ENCODE results near the gene AMOTL1.
"Not testable (repeated sequence)": the region's sequence is repeated elsewhere in the genome, so short reads cannot be mapped to it uniquely, and the experiment has no call there.

Gene AMOTL1

GRCh38 chr11:94803491-94803890 lies 35.3 kb downstream of the AMOTL1 start:
- no peak for DNase-seq (ENCODE audit: low read depth)
- H3K4me3 ChIP-seq (replicated peaks; ENCODE audit: low read depth, low read length): no peak overlapping the region
- TF ChIP-seq, protein P1, sequence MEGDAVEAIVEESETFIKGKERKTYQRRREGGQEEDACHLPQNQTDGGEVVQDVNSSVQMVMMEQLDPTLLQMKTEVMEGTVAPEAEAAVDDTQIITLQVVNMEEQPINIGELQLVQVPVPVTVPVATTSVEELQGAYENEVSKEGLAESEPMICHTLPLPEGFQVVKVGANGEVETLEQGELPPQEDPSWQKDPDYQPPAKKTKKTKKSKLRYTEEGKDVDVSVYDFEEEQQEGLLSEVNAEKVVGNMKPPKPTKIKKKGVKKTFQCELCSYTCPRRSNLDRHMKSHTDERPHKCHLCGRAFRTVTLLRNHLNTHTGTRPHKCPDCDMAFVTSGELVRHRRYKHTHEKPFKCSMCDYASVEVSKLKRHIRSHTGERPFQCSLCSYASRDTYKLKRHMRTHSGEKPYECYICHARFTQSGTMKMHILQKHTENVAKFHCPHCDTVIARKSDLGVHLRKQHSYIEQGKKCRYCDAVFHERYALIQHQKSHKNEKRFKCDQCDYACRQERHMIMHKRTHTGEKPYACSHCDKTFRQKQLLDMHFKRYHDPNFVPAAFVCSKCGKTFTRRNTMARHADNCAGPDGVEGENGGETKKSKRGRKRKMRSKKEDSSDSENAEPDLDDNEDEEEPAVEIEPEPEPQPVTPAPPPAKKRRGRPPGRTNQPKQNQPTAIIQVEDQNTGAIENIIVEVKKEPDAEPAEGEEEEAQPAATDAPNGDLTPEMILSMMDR (IDR thresholded peaks at IDR 0.05; ENCODE audit: low read length, missing control alignments): no peak

DNA sequence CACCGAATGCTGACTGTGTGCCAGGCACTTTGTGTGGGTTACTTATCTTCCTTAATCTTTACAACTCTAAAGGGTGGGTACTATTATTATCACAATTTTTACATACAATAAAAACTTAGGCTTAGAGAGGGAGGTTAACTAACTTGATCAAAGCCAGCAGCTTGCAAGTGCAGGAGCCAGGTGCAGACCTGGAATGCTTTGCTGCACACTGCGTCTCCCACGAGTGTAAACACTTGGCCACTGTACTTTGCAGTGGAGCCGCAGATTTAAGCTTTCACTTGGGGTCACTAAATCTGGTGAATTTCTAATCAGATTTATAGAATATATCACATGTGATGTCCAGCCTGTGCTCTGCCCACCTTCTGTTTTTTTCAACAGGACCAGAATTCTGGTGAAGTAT lies 36.7 kb downstream of the AMOTL1 start:
- H3K4me3 ChIP-seq (replicated peaks; ENCODE audit: low read depth, low read length): no peak overlapping the region
- no peak for DNase-seq (ENCODE audit: low read depth)
- TF ChIP-seq, protein P1 (IDR thresholded peaks at IDR 0.05; ENCODE audit: low read length, missing control alignments): no peak

DNA sequence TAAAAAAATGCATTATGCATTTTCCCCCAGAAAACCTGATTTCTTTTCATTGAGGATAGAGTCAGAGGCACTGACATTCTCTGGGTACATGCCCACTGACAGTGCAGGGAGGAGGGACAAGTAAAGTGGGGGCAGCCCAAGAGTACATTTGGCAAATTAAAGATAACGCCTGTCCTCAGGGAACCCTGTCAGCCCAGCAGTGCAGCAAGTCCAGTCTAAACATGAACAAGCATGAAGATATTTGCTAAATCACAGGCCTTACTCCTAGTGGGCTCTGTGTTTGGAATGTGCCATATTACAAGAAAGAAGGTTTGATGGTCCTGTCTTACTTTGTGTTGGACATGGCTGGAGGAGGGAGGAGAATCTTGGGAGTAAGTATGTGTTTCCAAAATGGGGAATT lies 37.9 kb downstream of the AMOTL1 start:
- DNase-seq (ENCODE audit: low read depth): no peak
- no peak overlapping the region for H3K4me3 ChIP-seq (replicated peaks; ENCODE audit: low read depth, low read length)
- TF ChIP-seq, protein P1 (IDR thresholded peaks at IDR 0.05; ENCODE audit: low read length, missing control alignments): no peak

- TF ChIP-seq, protein P1 (IDR thresholded peaks at IDR 0.05; ENCODE audit: low read length, missing control alignments): no peak
- no peak for DNase-seq (ENCODE audit: low read depth)
- no peak overlapping the region for H3K4me3 ChIP-seq (replicated peaks; ENCODE audit: low read depth, low read length)
Measured at GRCh38 chr11:94806419-94806818, 38.3 kb downstream of the AMOTL1 start.

GRCh38 chr11:94809251-94809650 lies 41.1 kb downstream of the AMOTL1 start:
- H3K4me3 ChIP-seq (replicated peaks; ENCODE audit: low read depth, low read length): no peak overlapping the region
- TF ChIP-seq, protein P1 (IDR thresholded peaks at IDR 0.05; ENCODE audit: low read length, missing control alignments): no peak
- no peak for DNase-seq (ENCODE audit: low read depth)

- DNase-seq (ENCODE audit: low read depth); H3K4me3 ChIP-seq (replicated peaks; ENCODE audit: low read depth, low read length): not testable (repeated sequence)
Measured at GRCh38 chr11:94812724-94813720, 44.9 kb downstream of the AMOTL1 start.

DNA sequence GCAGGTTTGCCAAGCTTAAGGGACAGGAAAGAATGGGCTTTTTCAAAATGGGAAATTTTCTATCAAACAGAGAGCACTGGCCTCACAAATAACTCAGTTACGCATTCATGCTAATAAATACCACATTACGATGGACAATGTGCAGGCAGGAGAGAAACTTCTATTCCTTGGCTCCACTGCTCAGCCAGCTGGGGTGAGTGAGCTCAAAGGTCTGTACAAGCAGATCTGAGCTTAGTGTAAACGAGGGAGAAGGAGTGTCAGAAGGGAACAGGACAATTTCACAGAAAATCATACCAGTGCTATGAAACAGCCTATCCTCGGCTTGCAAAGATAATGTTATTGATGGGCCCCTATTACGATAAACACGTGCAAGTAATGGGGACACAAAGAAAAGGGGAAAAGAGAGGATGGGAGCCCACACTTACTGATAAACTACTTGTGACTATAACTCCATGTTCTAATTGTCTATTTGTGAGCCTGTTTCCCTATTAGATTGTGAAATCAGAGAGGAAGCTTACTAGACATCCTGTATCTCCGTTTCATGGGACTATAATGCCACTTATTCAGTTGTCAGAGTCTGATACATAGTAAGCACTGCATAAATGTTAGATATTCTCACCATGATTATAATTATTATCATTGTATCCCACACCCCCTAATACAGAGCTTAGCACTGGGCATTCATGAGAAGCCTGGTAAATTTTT lies 46.3 kb downstream of the AMOTL1 start:
- H3K4me3 ChIP-seq (replicated peaks; ENCODE audit: low read depth, low read length): no peak overlapping the region
- TF ChIP-seq, protein P1 (IDR thresholded peaks at IDR 0.05; ENCODE audit: low read length, missing control alignments): no peak
- DNase-seq (ENCODE audit: low read depth): no peak

Measured in fibroblast of pulmonary artery (primary cell).